ENCODE measurements around the gene IL27RA.
A peak's percentile ranks its signal among the peaks of the same experiment; 100 is the strongest.

The IL27RA gene

GRCh38 chr19:14031719-14032480 lies at the start of gene IL27RA:
IL27RA (plus strand) TSS chr19:14031762; CDS start chr19:14031873, 111 bp downstream.
- no peak for FAIRE-seq
- DNase-seq (ENCODE audit: low spot score), result peak; percentile 61

GRCh38 chr19:13981988-13982501 lies 49.5 kb upstream of the IL27RA start:
- DNase-seq (ENCODE audit: low spot score), result no peak
- no peak for FAIRE-seq

- DNase-seq (ENCODE audit: low spot score) (no peak), FAIRE-seq (no peak)
Measured at GRCh38 chr19:13982773-13983172, 48.8 kb upstream of the IL27RA start.

- no peak for DNase-seq (ENCODE audit: low spot score)
- FAIRE-seq, result no peak
Measured at GRCh38 chr19:13983213-13983889, 48.2 kb upstream of the IL27RA start.

GRCh38 chr19:13984186-13984585 lies 47.4 kb upstream of the IL27RA start:
- DNase-seq (ENCODE audit: low spot score) (no peak), FAIRE-seq (no peak)

- DNase-seq (ENCODE audit: low spot score) (no peak), FAIRE-seq (no peak)
Measured at GRCh38 chr19:13984875-13985741, 46.5 kb upstream of the IL27RA start.

- DNase-seq (ENCODE audit: low spot score) (peak; percentile 11), FAIRE-seq (no peak)
Measured at GRCh38 chr19:13985771-13986347, 45.7 kb upstream of the IL27RA start.

GRCh38 chr19:13986348-13986904 lies 45.1 kb upstream of the IL27RA start:
- DNase-seq (ENCODE audit: low spot score) (peak; percentile 79), FAIRE-seq (no peak)

GRCh38 chr19:13987101-13987890 lies 44.3 kb upstream of the IL27RA start:
- no peak for FAIRE-seq
- DNase-seq (ENCODE audit: low spot score), result no peak

GRCh38 chr19:13989487-13989886 lies 42.1 kb upstream of the IL27RA start:
- FAIRE-seq (no peak), DNase-seq (ENCODE audit: low spot score) (no peak)

- DNase-seq (ENCODE audit: low spot score) (no peak), FAIRE-seq (no peak)
Measured at GRCh38 chr19:13990085-13990484, 41.5 kb upstream of the IL27RA start.

- DNase-seq (ENCODE audit: low spot score), result no peak
- FAIRE-seq, result no peak
Measured at GRCh38 chr19:13992025-13992424, 39.5 kb upstream of the IL27RA start.

- no peak for DNase-seq (ENCODE audit: low spot score)
- FAIRE-seq, result no peak
Measured at GRCh38 chr19:13993590-13994300, 37.8 kb upstream of the IL27RA start.

- DNase-seq (ENCODE audit: low spot score) (no peak), FAIRE-seq (no peak)
Measured at GRCh38 chr19:13995017-13995728, 36.4 kb upstream of the IL27RA start.

- no peak for FAIRE-seq
- no peak for DNase-seq (ENCODE audit: low spot score)
Measured at GRCh38 chr19:13995878-13996765, 35.4 kb upstream of the IL27RA start.

GRCh38 chr19:13996928-13997630 lies 34.5 kb upstream of the IL27RA start:
- FAIRE-seq (no peak), DNase-seq (ENCODE audit: low spot score) (no peak)

GRCh38 chr19:13997631-13997962 lies 34.0 kb upstream of the IL27RA start:
- no peak for DNase-seq (ENCODE audit: low spot score)

More at GRCh38 chr19:13997631-13997962, 34.0 kb upstream of the IL27RA start:
- no peak for FAIRE-seq
